ENCODE results near the gene GLI3. TPM values are rescaled to one million over a fixed set of nuclear protein-coding genes. Genes with fewer than 3 reads are reported as not detected.

Gene GLI3
- total RNA-seq, 2 donors from 2014 or later, result 2.7 to 10.2 TPM

- H3K27me3 Mint-ChIP-seq (ENCODE audit: insufficient read depth), result no peaks in the 10 kb centered on the region
- no peaks in the 10 kb centered on the region for H3K4me1 ChIP-seq (ENCODE audit: control insufficient read depth, insufficient read depth, low read length)
- WGBS, 2 experiments (ENCODE audit: insufficient coverage in 1 of 2, insufficient read length in 1 of 2), result 88 to 100% methylated on average over 1 to 3 of the region's 3 CpGs
- no peaks in the 10 kb centered on the region for H3K36me3 ChIP-seq (ENCODE audit: control insufficient read depth, insufficient read depth, low read length)
- H3K4me3 ChIP-seq (ENCODE audit: low read length), result no peak overlapping the region
- no peaks in the 10 kb centered on the region for H3K9me3 Mint-ChIP-seq
- H3K4me3 Mint-ChIP-seq, result no peak overlapping the region
- no peak overlapping the region for H3K9ac ChIP-seq (ENCODE audit: extremely low read depth, low read length, poor library complexity, severe bottlenecking)
- no peaks in the 10 kb centered on the region for H3K36me3 Mint-ChIP-seq (ENCODE audit: low read depth)
- H3K27ac Mint-ChIP-seq, result no peak overlapping the region
- no peak for TF ChIP-seq CTCF (conservative IDR thresholded peaks at IDR 0.05)
- no peaks in the 10 kb centered on the region for H3K27me3 ChIP-seq (ENCODE audit: control insufficient read depth, insufficient read depth, low read length, poor library complexity, severe bottlenecking)
- no peak overlapping the region for H3K27ac ChIP-seq (ENCODE audit: low read depth, low read length)
- no peaks in the 10 kb centered on the region for H3K9me3 ChIP-seq (ENCODE audit: control insufficient read depth, low read length)
- DNase-seq, result no peak
- no peaks in the 10 kb centered on the region for H3K4me1 Mint-ChIP-seq
Measured at GRCh38 chr7:41994036-41994745, 242.8 kb downstream of the GLI3 start.

- H3K27ac Mint-ChIP-seq, result no peak overlapping the region
- no peaks in the 10 kb centered on the region for H3K4me1 Mint-ChIP-seq
- H3K4me3 Mint-ChIP-seq, result no peak overlapping the region
- H3K4me3 ChIP-seq (ENCODE audit: low read length), result no peak overlapping the region
- no peaks in the 10 kb centered on the region for H3K27me3 Mint-ChIP-seq (ENCODE audit: insufficient read depth)
- no peak overlapping the region for H3K27ac ChIP-seq (ENCODE audit: low read depth, low read length)
- H3K9me3 ChIP-seq (ENCODE audit: control insufficient read depth, low read length), result no peaks in the 10 kb centered on the region
- no peak for TF ChIP-seq CTCF (conservative IDR thresholded peaks at IDR 0.05)
- no peaks in the 10 kb centered on the region for H3K36me3 ChIP-seq (ENCODE audit: control insufficient read depth, insufficient read depth, low read length)
- H3K9ac ChIP-seq (ENCODE audit: extremely low read depth, low read length, poor library complexity, severe bottlenecking), result no peak overlapping the region
- no peaks in the 10 kb centered on the region for H3K4me1 ChIP-seq (ENCODE audit: control insufficient read depth, insufficient read depth, low read length)
- H3K9me3 Mint-ChIP-seq, result no peaks in the 10 kb centered on the region
- 85 to 87% methylated on average over 9 to 13 of the region's 13 CpGs for WGBS, 2 experiments (ENCODE audit: insufficient coverage in 1 of 2, insufficient read length in 1 of 2)
- no peaks in the 10 kb centered on the region for H3K27me3 ChIP-seq (ENCODE audit: control insufficient read depth, insufficient read depth, low read length, poor library complexity, severe bottlenecking)
- no peaks in the 10 kb centered on the region for H3K36me3 Mint-ChIP-seq (ENCODE audit: low read depth)
- no peak for DNase-seq
Measured at GRCh38 chr7:41992881-41993867, 243.8 kb downstream of the GLI3 start.

- no peak for DNase-seq
- Histone ChIP-seq H3K9ac (ENCODE audit: extremely low read depth, low read length, poor library complexity, severe bottlenecking) (no peak overlapping the region), H3K4me3 (ENCODE audit: low read length) (no peak overlapping the region), H3K27me3 (ENCODE audit: control insufficient read depth, insufficient read depth, low read length, poor library complexity, severe bottlenecking) (no peaks in the 10 kb centered on the region), H3K36me3 (ENCODE audit: control insufficient read depth, insufficient read depth, low read length) (no peaks in the 10 kb centered on the region), H3K27ac (ENCODE audit: low read depth, low read length) (no peak overlapping the region), H3K9me3 (ENCODE audit: control insufficient read depth, low read length) (no peaks in the 10 kb centered on the region), H3K4me1 (ENCODE audit: control insufficient read depth, insufficient read depth, low read length) (no peaks in the 10 kb centered on the region)
- H3K4me1 Mint-ChIP-seq, result no peaks in the 10 kb centered on the region
- WGBS, 2 experiments (ENCODE audit: insufficient coverage in 1 of 2, insufficient read length in 1 of 2), result 93 to 100% methylated on average over 1 of the region's 1 CpG
- H3K27ac Mint-ChIP-seq, result no peak overlapping the region
- no peak overlapping the region for H3K4me3 Mint-ChIP-seq
- peaks cover 1% of the 10 kb centered on the region for H3K27me3 Mint-ChIP-seq (ENCODE audit: insufficient read depth)
- H3K9me3 Mint-ChIP-seq, result no peaks in the 10 kb centered on the region
- no peak for TF ChIP-seq CTCF (conservative IDR thresholded peaks at IDR 0.05)
- no peaks in the 10 kb centered on the region for H3K36me3 Mint-ChIP-seq (ENCODE audit: low read depth)
Measured at GRCh38 chr7:41984888-41985287, 252.1 kb downstream of the GLI3 start.

Measured in endodermal cell (in vitro differentiated cells).